HG03135 (cell line): ENCODE results near the gene PCDHGB5.
"Not testable (repeated sequence)": the region's sequence is repeated elsewhere in the genome, so short reads cannot be mapped to it uniquely, and the experiment has no call there.

Source experiments
- ATAC-seq: cut with Tn5 transposase; IDR thresholded peaks from one replicate; pipeline ENCODE4 v1.9.1; 2021; ENCODE audit warnings: mild to moderate bottlenecking, moderate library complexity; ENCODE audit not compliant: unreplicated experiment

PCDHGB5 gene

DNA sequence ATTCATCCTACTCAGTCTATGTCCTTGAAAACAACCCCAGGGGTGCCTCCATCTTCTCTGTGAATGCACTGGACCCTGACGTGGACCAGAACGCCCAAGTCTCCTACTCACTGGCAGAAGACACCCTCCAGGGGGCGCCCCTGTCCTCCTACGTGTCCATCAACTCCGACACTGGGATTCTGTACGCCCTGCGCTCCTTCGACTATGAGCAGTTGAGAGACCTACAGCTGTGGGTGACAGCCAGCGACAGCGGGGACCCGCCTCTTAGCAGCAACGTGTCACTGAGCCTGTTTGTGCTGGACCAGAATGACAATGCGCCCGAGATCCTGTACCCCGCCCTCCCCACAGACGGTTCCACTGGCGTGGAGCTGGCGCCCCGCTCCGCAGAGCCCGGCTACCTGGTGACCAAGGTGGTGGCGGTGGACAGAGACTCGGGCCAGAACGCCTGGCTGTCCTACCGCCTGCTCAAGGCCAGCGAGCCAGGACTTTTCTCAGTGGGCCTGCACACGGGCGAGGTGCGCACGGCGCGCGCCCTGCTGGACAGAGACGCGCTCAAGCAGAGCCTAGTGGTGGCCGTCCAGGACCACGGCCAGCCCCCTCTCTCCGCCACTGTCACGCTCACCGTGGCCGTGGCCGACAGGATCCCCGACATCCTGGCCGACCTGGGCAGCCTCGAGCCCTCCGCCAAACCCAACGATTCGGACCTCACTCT, 22.1 kb upstream of the PCDHGB5 start:
- ATAC-seq: not testable (repeated sequence)

DNA sequence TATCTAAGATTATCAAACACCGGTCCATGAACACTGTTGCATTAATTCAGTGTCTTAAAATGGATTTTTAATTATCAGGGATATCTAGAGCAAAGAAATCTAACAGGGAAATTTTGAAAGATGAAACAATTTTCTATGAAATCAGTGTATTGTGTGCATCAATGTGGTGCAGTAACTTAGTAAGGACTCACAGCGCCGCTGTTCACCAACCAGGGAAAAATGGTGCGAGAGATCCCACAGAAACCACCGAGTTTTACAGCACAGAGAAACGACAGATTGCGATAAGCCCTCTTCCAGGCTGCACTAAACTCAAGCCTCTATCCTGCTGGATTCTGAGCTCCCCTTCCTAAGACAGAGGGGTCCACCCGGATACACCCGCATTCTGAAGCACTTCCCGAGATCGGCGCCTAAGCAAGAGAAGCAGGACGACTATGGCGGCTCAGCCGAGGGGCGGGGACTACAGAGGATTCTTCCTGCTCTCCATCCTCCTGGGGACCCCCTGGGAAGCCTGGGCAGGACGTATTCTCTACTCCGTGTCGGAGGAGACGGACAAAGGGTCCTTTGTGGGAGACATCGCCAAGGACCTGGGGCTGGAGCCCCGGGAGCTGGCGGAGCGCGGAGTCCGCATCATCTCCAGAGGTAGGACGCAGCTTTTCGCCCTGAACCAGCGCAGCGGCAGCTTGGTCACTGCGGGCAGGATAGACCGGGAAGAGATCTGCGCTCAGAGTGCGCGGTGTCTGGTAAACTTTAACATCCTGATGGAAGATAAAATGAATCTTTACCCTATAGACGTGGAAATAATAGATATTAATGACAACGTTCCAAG, 15.1 kb upstream of the PCDHGB5 start, which contains the start of gene PCDHGA7:
Gene PCDHGA7, plus strand, starts transcription at position 274 of the 826 bp plus-strand sequence. Its CDS starts 158 bp downstream, at position 432.
- ATAC-seq: no peak

DNA sequence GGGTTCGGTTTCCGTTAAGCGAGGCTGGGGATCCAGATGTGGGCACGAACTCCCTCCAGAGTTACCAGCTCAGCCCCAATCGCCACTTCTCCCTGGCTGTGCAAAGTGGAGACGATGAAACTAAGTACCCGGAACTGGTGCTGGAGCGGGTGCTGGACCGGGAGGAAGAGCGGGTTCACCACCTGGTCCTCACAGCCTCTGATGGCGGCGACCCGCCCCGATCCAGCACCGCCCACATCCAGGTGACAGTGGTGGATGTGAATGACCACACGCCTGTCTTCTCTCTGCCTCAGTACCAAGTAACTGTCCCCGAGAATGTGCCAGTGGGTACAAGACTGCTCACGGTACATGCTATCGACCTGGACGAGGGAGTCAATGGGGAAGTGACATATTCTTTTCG, 14.4 kb upstream of the PCDHGB5 start:
- ATAC-seq: no peak

DNA sequence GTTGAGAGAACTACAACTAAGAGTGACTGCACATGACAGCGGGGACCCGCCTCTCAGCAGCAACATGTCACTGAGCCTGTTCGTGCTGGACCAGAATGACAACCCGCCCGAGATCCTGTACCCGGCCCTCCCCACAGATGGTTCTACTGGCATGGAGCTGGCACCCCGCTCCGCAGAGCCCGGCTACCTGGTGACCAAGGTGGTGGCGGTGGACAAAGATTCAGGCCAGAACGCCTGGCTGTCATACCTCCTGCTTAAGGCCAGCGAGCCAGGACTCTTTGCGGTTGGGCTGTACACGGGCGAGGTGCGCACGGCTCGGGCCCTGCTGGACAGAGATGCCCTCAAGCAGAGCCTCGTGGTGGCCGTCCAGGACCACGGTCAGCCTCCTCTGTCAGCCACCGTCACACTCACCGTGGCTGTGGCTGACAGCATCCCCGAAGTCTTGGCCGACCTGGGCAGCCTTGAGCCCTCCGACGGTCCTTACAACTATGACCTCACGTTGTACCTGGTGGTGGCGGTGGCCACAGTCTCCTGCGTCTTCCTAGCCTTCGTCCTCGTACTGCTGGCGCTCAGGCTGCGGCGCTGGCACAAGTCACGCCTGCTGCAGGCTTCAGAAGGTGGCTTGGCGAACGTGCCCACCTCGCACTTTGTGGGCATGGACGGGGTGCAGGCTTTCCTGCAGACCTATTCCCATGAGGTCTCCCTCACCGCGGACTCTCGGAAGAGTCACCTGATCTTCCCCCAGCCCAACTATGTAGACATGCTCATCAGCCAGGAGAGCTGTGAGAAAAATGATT, 13.1 kb upstream of the PCDHGB5 start:
- no peak for ATAC-seq

DNA sequence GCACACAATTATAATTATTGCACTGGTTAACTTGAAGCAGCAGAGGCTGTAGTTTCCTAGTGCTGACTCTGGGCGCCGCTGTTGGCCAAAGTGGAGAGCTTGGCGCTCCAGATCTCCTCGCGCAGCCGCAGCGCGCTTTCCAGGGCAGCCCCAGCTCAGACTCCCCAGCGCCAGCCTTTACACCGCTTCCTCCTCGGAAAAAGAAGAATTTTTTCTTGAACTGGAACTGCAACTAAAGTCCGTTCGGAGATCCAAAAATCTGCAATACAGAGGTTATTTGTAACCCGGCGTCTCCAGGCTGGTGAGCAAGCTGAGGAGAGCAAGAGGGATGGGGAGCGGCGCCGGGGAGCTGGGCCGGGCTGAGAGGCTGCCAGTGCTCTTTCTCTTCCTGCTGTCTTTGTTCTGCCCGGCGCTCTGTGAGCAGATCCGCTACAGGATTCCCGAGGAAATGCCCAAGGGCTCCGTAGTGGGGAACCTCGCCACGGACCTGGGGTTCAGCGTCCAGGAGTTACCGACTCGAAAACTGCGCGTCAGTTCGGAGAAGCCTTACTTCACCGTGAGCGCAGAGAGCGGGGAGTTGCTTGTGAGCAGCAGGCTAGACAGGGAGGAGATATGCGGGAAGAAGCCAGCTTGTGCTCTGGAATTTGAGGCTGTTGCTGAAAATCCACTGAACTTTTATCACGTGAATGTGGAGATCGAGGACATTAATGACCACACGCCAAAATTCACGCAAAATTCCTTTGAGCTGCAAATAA, 10.0 kb upstream of the PCDHGB5 start, which contains the start of gene PCDHGB4:
Gene PCDHGB4, plus strand, starts transcription at position 142 of the 755 bp plus-strand sequence. Its CDS starts 187 bp downstream, at position 329.
- ATAC-seq: not testable (repeated sequence)

DNA sequence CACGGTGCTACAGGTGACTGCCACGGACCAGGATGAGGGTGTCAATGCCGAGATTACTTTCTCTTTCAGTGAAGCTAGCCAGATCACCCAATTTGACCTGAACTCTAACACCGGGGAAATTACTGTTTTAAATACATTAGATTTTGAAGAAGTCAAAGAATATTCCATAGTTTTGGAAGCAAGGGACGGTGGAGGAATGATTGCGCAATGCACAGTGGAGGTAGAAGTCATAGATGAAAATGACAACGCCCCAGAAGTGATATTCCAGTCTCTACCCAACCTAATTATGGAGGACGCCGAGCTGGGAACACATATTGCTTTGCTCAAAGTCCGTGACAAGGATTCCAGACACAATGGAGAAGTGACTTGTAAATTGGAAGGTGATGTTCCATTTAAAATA, 9.1 kb upstream of the PCDHGB5 start:
- no peak for ATAC-seq

DNA sequence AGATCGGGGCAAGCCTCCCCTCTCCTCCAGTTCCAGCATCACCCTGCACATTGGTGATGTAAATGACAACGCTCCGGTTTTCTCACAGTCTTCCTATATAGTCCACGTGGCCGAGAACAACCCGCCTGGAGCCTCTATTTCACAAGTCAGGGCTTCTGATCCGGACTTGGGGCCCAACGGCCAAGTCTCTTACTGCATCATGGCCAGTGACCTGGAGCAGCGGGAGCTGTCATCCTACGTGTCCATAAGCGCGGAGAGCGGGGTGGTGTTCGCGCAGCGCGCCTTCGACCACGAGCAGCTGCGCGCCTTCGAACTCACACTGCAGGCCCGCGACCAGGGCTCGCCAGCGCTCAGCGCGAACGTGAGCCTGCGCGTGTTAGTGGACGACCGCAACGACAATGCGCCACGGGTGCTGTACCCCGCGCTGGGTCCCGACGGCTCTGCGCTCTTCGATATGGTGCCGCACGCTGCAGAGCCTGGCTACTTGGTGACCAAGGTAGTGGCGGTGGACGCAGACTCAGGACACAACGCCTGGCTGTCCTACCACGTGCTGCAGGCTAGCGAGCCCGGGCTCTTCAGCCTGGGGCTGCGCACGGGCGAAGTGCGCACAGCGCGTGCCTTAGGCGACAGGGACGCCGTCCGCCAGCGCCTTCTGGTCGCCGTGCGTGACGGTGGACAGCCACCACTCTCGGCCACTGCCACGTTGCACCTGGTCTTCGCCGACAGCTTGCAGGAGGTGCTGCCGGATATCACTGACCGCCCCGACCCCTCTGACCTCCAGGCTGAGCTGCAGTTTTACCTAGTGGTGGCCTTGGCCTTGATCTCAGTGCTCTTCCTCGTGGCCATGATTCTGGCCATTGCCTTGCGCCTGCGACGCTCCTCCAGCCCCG, 8.3 kb upstream of the PCDHGB5 start:
- ATAC-seq: no peak

DNA sequence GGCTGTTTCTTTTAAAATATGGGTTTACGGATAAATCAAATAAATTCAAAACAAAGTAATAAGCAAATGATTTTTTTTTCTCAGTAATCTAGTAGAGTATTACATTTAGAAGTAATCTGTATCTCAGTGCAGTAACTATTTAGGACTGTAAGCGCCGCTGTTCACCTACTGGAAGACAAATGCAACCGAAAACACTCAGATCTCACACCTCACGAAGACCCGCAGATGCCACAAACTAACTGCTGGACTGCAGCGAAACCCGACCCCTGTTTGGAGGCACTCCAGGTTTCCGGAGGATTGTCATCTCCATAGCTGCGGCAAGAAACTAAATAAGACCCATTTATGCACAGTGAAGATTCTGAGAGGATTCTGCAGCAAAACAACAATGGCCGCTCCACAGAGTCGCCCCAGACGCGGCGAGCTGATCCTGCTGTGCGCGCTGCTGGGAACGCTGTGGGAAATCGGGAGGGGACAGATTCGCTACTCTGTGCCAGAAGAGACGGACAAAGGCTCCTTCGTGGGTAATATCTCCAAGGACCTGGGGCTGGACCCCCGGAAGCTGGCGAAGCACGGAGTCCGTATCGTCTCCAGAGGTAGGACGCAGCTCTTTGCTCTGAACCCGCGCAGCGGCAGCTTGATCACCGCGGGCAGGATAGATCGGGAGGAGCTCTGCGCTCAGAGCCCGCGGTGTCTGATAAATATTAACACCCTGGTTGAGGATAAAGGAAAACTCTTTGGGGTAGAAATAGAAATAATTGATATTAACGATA, 5.1 kb upstream of the PCDHGB5 start, which contains the start of gene PCDHGA8:
Gene PCDHGA8, plus strand, starts transcription at position 205 of the 770 bp plus-strand sequence. Its CDS starts 181 bp downstream, at position 386.
- no peak for ATAC-seq

DNA sequence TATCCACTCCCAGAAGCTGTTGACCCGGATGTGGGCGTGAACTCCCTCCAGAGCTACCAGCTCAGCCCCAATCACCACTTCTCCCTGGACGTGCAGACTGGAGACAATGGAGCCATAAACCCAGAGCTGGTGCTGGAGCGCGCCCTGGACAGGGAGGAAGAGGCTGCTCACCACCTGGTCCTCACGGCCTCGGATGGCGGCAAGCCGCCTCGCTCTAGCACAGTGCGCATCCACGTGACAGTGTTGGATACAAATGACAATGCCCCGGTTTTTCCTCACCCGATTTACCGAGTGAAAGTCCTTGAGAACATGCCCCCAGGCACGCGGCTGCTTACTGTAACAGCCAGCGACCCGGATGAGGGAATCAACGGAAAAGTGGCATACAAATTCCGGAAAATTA, 4.5 kb upstream of the PCDHGB5 start:
- no peak for ATAC-seq

DNA sequence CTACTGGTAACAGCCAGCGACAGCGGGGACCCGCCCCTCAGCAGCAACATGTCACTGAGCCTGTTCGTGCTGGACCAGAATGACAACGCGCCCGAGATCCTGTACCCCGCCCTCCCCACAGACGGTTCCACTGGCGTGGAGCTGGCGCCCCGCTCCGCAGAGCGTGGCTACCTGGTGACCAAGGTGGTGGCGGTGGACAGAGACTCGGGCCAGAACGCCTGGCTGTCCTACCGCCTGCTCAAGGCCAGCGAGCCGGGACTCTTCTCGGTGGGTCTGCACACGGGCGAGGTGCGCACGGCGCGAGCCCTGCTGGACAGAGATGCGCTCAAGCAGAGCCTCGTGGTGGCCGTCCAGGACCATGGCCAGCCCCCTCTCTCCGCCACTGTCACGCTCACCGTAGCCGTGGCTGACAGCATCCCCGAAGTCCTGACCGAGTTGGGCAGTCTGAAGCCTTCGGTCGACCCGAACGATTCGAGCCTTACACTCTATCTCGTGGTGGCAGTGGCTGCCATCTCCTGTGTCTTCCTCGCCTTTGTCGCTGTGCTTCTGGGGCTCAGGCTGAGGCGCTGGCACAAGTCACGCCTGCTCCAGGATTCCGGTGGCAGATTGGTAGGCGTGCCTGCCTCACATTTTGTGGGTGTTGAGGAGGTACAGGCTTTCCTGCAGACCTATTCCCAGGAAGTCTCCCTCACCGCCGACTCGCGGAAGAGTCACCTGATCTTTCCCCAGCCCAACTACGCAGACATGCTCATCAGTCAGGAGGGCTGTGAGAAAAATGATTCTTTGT, 3.2 kb upstream of the PCDHGB5 start:
- ATAC-seq: not testable (repeated sequence)

DNA sequence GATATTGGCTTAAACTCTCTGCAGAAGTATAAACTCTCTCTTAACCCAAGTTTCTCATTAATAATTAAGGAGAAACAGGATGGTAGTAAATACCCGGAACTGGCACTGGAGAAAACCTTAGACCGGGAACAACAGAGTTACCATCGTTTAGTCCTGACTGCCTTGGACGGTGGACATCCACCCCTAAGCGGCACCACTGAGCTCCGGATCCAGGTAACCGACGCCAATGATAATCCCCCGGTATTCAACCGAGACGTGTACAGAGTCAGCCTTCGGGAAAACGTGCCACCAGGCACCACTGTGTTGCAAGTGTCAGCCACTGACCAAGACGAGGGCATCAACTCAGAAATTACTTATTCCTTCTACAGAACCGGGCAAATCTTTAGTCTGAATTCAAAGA, 861 bp downstream of the PCDHGB5 start:
- ATAC-seq: no peak

DNA sequence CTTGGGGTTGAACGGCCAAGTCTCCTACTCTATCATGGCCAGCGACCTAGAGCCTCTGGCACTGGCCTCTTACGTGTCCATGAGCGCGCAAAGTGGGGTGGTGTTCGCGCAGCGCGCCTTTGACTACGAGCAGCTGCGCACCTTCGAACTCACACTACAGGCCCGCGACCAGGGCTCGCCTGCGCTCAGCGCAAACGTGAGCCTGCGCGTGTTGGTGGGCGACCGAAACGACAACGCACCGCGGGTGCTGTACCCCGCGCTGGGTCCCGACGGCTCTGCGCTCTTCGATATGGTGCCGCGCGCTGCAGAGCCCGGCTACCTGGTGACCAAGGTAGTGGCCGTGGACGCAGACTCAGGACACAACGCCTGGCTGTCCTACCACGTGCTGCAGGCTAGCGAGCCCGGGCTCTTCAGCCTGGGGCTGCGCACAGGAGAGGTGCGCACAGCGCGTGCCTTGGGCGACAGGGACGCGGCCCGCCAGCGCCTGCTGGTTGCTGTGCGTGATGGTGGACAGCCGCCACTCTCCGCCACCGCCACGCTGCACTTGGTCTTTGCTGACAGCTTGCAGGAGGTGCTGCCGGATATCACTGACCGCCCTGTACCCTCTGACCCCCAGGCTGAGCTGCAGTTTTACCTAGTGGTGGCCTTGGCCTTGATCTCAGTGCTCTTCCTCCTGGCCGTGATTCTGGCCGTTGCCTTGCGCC, 2.0 kb downstream of the PCDHGB5 start:
- ATAC-seq: no peak

DNA sequence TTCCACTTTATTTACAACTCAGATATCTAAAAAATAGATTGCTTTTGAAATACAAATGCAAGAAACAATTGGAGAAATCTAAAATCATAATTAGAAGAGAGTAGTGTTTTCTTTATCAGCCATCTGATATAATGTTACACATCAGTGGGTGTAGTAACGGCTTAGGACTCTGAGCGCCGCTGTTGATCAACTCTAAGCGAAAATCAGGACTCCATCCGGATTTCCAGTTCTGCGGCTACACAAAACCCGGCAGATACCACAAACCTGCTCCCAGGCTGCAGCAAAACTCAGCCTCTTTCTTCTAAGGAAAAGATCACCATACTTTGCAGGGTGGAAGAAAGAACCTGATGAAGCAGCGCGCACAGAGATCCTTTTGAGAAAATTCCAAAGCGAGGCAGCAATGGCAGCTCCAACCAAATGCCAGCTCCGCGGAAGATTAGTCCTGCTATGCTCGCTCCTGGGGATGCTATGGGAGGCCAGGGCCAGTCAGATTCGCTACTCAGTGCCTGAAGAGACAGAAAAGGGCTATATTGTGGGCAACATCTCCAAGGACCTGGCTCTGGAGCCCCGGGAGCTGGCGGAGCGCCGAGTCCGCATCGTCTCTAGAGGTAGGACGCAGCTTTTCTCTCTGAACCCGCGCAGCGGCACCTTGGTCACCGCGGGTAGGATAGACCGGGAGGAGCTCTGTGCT, 5.0 kb downstream of the PCDHGB5 start, which contains the start of gene PCDHGA9:
Gene PCDHGA9, plus strand, starts transcription at position 226 of the 691 bp plus-strand sequence. Its CDS starts 175 bp downstream, at position 401.
- no peak for ATAC-seq

DNA sequence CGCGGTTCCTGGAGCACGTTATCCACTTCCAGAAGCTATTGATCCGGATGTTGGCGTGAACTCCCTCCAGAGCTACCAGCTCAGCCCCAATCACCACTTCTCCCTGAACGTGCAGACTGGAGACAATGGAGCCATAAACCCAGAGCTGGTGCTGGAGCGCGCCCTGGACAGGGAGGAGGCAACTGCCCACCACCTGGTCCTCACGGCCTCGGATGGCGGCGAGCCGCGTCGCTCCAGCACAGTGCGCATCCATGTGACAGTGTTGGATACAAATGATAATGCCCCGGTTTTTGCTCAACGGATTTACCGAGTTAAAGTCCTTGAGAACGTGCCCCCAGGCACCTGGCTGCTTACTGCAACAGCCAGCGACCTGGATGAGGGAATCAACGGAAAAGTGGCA, 5.6 kb downstream of the PCDHGB5 start:
- no peak for ATAC-seq

DNA sequence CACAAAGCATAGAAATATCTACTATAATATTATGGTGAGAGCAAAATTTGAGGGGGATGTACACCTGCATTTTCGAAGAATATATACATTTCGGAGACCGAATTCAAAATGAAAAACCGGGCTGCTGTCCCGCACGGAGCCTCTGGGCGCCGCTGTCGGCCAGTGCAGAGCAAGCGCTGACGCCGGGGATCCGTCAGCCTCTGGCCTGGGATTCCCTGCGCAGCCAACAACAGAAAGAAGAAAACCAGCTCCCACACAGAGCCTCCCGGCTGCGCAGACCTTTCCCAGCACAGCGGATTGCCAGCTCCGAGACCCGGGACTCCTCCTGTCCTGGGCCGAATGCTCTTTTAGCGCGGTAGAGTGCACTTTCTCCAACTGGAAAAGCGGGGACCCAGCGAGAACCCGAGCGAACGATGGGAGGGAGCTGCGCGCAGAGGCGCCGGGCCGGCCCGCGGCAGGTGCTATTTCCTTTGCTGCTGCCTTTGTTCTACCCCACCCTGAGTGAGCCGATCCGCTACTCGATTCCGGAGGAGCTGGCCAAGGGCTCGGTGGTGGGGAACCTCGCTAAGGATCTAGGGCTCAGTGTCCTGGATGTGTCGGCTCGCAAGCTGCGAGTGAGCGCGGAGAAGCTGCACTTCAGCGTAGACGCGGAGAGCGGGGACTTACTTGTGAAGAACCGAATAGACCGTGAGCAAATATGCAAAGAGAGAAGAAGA, 10.2 kb downstream of the PCDHGB5 start, which contains the start of gene PCDHGB6:
Gene PCDHGB6, plus strand, starts transcription at position 232 of the 716 bp plus-strand sequence. Its CDS starts 182 bp downstream, at position 414.
- peak; percentile 81 for ATAC-seq
